ENCODE measurements around the gene ITPR1. TPM values are rescaled to one million over a fixed set of nuclear protein-coding genes. Genes with fewer than 3 reads are reported as not detected.

The ITPR1 gene
- total RNA-seq = 10 to 100 TPM; 34.9 to 35.8 TPM

DNA sequence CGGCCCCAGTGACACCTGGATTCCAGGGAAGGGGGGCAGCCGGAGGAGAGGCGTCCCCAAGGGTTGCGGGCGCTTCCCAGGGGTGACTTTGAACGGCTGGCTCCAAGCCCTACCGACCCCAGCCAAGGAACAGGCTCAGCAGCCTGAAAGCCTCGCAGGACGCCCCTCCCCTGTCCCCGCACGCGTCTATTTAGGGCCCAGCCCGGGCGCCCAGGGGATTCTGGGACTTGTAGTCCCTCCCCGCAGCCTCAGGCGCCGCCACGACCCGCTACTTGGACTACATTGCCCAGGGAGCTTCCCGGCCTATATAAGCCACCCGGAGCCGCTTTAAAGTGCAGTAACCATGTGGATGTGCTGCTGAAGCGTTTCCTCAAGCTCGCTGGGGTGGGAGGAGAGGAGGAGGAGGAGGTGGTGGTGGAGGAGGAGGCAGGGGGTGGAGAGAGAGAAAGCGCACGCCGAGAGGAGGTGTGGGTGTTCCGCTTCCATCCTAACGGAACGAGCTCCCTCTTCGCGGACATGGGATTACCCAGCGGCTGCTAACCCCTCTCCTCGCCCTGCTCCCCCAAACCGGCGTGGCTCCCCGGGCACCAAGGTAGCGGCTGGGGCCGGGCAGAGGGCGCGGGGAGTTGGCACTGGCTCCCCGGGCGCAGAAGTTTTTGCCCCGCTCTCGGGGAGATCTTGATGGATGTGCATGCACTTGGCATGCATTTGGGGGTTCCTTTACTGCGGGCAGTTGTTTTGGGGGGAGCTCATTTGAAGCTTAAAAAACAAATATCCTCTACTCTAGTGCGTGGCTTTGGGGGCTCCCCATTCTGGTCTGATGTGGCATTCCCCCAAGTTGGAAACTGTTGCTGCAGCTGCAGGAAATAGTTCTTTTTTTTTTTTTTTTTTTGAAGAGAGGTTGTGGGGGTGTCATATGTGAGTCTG, at the start of gene ITPR1:
Gene ITPR1, plus strand, starts transcription at position 335 of the 927 bp plus-strand sequence. CDS start 23,144 bp downstream, outside the sequence.

DNA sequence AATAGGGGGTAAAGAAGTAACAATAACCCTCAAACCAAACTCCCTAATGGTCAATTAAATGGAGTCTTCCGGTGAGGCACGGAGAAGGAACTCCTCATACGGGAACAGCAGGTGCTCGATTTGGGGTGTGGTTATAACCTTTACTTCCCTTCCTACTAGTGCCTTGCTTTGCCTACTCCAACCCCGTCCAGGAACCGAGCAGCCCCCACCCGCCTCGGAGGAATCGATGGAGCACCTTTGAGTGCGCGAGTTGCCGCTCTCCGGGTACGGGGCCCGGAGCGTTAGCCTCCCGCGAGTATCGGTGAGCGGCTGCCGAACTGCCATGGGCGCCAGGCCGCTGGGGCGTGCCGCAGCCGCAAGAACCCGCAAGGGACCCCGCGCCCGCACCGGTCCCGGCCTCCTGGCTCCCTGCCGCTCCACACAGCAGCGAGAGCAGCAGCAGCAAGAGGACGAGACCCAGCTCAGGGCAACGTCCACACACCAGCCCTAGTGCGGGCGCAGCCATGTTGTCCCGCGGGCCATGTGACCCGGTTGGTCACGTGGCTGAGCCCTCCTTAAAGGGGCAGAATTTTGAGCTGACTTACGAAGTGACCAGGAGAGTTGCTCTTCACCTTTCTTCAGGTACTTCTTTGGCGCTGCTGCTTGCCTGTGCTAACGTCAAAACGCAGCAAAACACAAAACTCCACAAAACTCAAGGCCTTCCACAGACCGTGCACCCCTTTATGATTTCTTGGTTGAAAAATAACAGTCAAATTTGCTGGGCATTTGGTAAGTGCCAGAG, 26.2 kb upstream of the ITPR1 start, which contains the start of gene SUMF1:
Gene SUMF1, minus strand, starts transcription at position 529 of the 781 bp plus-strand sequence. Its CDS starts 24 bp downstream, at position 505.

Other genes starting within 250 kb of the ITPR1 start
- gene SETMAR, start 190.0 kb upstream of the ITPR1 start, total RNA-seq = 10 to 100 TPM; 11.0 to 11.3 TPM
- 10 to 100 TPM in 1 of 2 experiments, 1 to 10 TPM in 1; 8.3 to 10.3 TPM for gene SUMF1, start 26.1 kb upstream of the ITPR1 start, total RNA-seq

Measured in activated naive CD4-positive, alpha-beta T cell treated with anti-CD3 and anti-CD28 coated beads, Interleukin-2, amount 10 ng/mL, durations not matched to agents 5 hours and 36 hours (primary cell).